Middle frontal gyrus (tissue), 1 donor: Measurements from ENCODE around the gene AMIGO3.
"Not testable (repeated sequence)": the region's sequence is repeated elsewhere in the genome, so short reads cannot be mapped to it uniquely, and the experiment has no call there.

Source experiments
- DNase-seq: peaks from one replicate; pipeline ENCODE4 v3.0.0-alpha.2; 2015; ENCODE audit warnings: low spot score; ENCODE audit errors: extremely low spot score

AMIGO3 gene

GRCh38 chr3:49689046-49689907 lies 30.2 kb downstream of the AMIGO3 start, which contains the start of the genes MST1 and RNF123:
MST1 (minus strand) TSS chr3:49689474; CDS start chr3:49688691, 783 bp downstream.
RNF123 (plus strand) TSS chr3:49689557; CDS start chr3:49691166, 1,609 bp downstream.
- peak; percentile 77 for DNase-seq

GRCh38 chr3:49688338-49689045 lies 31.0 kb downstream of the AMIGO3 start:
- DNase-seq = not testable (repeated sequence)

- not testable (repeated sequence) for DNase-seq
Observed at GRCh38 chr3:49687424-49687795, 32.1 kb downstream of the AMIGO3 start.

DNA sequence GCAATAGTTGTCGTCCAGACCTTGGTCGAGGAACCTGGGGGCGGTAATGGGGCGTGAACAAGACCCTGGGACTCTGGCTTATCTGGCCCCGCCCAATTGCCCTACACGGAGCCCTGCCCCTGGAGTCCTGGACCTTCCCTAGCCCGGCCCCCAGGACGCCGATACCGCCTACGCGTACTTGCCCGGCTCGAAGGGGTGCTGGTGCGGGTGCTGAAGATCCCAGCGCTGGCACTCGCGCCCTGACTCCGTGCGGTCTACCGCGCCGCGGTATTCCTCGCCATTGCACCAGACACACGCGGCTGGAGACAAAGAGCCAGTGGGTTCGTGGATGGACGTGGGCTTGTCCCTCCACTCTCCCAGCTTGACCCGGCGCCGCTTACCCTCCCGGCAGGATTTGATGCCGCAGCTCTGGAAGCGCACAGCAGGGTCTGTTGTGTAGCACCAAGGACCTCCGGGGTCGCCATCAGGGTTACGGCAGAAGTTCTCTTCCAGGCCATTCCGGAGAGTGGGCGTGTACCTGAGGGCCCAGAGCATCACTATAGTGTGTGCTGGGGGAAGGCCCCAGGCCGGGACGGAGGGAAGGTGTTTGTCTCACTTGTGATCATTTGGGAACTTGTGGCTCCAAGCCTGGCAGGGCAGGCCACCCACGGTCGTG lies 32.6 kb downstream of the AMIGO3 start:
- DNase-seq = not testable (repeated sequence)

DNA sequence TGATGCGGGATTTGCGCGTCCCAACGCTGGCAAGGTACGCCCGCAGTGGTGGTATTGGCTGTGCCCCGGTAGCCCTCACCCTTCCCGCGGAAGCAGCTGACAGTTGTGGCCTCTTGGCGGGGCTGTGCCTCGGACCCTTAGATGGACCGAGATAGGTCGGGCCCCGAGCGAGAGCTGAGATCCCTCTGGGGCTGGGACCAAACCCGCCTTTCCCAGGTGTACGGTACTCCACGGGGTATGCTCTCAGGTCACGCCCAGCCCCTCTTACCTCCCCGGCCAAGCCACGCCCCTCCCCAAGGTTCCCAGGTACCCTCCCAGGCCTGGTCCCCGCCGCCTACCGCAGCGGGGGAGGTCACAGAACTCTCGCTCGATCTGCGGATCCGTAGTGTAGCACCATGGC lies 33.1 kb downstream of the AMIGO3 start:
- DNase-seq = not testable (repeated sequence)

GRCh38 chr3:49685846-49686245 lies 33.6 kb downstream of the AMIGO3 start:
- not testable (repeated sequence) for DNase-seq

- not testable (repeated sequence) for DNase-seq
Observed at GRCh38 chr3:49685103-49685502, 34.4 kb downstream of the AMIGO3 start.

GRCh38 chr3:49684453-49684852 lies 35.0 kb downstream of the AMIGO3 start:
- not testable (repeated sequence) for DNase-seq

DNA sequence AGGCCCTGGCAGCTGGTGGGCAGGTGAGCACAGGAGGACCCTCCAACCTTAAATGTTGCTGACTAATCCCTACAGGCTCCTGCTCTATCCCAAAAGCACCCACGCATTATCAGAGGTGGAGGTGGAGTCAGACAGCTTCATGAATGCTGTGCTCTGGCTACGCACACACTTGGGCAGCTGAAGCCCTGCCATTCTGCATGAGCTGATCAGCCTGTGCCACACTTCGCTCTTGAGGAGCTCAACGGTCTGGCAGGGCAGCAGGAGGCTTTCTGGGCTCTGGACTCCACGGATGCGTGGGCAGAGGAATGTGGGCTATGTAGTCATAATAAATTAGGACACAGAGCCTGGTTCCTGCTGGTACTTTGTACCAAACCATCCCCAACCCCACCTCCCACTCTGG lies 36.3 kb downstream of the AMIGO3 start:
- DNase-seq = no peak

DNA sequence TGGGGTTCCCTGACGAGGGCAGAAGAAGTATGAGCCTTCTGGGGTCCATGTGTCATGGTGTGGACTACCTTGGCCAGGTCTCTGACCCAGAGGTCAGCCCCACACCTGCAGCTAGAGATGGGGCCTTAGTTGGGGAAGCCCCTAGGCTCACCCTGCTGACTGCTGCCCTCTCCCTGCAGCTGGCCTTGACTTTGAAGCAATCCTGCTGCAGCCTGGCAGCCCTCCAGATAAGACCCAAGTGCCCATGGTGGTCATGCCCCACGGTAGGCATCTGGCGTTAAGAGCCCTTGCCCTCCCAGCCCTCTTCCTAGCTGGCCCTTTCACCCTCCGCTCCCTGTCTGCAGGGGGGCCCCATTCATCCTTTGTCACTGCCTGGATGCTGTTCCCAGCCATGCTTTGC lies 37.9 kb downstream of the AMIGO3 start:
- no peak for DNase-seq

- no peak for DNase-seq
Observed at GRCh38 chr3:49681232-49681522, 38.3 kb downstream of the AMIGO3 start.

DNA sequence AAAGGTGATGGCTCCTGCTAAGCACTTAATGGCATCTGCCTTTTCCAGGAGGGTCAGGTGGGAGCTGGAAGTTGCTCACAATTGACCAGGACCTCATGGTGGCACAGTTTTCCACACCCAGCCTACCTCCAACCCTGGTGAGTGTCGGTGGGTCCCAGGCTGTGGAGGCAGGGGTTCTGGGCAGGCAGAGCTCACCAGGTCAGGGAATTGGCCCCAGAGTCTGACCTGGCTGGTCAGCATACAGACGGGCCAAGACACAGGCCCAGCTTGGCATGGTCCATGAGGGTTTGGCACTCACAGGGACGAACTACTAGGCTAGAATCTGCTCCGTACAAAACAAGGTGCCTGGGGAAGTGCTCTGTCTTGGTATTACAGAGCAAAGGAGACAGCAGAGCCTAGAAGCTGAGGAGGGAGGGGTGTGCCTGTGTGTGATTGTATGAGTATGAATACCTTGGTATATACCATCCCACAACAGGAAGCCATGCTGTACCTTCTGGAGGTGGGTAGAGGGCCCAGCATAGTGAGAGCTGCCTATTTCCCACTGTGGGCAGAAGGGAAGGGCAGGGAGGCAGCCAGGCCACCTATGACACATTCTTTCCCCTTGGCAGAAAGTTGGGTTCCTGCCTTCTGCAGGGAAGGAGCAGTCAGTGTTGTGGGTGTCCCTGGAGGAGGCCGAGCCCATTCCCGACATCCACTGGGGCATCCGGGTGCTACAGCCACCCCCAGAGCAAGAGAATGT lies 38.8 kb downstream of the AMIGO3 start:
- no peak for DNase-seq

GRCh38 chr3:49675912-49676311 lies 43.6 kb downstream of the AMIGO3 start:
- no peak for DNase-seq

DNA sequence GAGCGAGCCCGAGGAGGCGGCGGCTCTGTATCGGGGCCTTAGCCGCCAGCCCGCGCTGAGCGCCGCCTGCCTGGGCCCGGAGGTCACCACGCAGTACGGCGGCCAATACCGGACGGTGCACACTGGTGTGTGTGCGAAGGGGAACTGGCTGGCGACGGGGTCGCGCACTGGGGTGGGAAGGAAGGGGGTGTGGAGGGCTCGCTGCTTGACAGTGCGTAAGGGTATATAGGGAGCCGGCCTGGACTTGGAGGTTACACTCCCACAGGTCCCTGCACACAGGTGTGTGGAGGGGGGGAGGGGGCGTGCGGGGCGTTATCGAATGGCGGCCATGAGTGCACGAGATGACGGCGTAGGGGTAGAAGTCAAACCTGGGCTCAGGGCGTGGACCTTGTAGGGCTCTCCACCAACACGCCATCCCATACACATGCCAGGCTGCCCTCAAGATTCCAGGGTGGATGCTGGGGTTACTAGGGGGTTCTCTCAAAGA lies 44.9 kb downstream of the AMIGO3 start:
- no peak for DNase-seq

DNA sequence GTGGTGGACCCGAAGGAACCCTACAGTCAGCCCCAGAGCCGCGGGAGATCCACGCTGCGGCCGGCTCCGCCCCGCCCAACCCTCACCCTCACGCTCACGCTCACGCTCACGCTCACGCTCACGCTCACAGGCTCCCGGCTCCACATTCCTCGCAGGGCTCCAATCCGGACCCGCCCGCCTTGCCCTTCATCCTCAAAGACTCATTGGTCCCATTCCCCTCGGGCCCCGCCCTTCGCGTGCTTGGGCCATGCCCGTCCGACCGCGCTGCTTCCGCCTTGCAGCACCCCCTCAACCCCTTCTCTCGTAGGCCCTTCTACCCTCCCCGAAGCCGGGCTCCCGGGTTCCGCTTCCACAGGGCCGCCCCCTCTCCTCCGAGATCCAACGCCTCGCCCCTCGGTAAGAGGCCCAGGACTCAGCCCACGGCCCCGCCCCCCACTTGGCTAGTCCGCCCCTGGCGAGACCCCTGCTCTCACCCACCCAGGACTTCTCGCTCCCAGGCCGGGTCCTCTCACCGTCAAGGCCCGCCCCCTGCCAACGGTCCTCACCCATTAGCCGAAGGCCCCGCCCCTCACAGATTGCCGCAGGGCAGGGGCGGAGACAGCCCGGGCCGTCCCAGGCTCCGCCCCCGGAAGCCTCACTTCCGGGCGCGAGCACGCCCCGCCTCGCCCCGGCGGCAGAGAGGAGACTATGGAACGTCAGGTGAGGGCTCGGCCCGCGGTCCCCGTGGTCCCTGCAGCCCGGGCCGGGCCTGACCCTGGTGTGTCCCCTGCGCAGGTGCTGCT lies 45.6 kb downstream of the AMIGO3 start, which contains the start of gene APEH:
APEH (plus strand) TSS at position 637 of the 782 bp plus-strand sequence; CDS start at position 688, 51 bp downstream.
- DNase-seq = peak; percentile 88

DNA sequence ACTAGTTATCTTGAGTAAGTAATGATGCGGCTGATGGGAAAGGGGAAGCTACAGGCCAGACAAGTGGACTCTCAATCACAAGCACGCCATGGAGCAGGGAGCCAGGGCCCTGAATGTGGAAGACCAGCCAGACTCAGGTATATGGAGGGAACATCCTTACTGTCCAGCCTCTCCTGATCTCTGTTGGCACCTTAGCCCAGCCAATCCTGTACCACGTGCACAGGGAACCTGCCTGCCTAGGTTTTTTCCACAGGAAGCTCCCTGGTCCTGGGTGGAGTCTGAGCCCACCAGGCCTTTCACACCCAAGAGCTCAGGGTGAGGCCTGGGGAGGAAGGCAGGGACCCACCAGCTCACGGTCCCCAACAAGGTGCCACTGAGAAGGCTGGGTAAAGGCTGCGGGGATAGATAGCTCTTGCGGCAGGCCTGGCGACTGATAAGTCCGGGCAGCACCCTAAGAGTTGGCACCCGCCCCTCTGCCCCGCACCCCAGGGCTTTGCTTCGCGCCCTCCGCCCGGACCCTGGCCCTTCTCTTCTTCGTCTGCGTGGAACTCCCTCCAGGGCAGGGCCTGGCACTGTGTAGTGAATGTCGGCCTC lies 46.3 kb downstream of the AMIGO3 start:
- DNase-seq = no peak

DNA sequence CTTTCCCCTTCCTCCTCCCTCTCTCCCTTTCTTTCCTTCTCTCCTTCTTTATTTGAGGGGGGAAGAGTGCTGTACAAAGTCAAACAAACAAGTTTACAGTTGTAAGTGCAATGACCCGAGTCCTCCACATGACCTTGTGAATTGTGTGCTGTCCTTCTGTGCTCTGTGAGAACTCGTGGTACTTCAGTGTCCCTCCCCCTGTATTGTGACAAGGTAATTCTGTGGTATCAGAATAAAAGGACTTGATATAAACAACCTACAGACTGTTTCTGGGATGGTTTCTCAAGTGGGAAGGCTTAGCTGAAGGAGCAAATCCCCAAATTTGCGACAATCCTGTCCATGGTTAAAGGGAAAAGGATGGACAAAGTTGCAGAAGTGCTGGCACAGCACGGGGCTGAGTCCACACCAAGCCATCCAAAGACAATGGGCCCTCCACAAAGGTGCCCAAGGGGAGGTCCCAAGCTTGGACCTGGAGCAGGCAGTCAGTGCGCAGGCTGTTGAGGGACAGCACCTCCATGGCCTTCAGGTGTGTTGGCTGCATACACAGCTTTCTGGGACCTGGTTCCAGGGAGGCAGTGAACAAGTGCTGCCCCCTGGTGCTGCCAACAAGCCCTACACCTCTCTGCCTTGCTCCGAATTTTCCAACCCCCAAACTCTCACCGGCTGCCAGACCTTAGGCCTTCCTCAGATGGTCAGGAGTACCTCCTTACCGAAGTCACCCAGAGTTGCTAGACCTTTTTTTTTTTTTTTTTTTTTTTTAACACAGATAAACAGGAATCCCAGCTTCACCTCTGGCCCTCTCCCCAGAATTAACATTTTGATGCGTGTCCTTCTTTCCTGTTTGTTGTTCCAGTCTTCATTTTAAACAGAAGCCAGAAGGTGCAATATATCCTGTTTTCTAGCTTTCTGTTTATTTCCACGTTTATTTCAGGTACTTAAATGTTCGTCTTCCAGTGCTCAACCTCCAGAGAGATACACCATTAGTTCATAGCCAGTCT lies 47.9 kb downstream of the AMIGO3 start:
- peak; percentile 39 for DNase-seq

DNA sequence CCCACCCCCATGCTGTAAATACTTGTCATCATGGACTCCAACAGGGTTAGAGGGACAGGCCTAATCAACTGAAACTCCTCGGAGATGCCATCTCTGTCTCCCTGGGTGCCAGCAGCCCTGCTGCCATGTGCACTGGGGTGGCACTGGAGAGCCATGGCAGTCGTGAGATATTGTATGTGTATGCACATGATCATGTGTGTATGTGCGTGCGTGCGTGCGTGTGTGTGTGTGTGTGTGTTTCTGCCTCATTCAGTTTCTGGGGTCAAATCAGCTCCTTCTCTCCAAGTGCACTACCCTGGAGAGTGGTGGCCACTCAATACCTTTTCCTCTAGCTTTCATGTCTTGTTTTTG lies 48.6 kb downstream of the AMIGO3 start:
- no peak for DNase-seq

- DNase-seq = no peak
Observed at GRCh38 chr3:49669352-49669751, 50.1 kb downstream of the AMIGO3 start.
